WTC11 (cell line): ENCODE data around the gene RNF11.

Source experiments
- AFF4 ChIP-seq: sonication (generic); formaldehyde crosslinking; IDR thresholded peaks from 2 replicates; pipeline ENCODE4 v1.8.1; 2023; ENCODE audit warnings: mild to moderate bottlenecking, missing genetic modification reagents, borderline replicate concordance
- CREM ChIP-seq: sonication (generic); formaldehyde crosslinking; IDR thresholded peaks from 2 replicates; pipeline ENCODE4 v1.8.1; 2022; ENCODE audit warnings: mild to moderate bottlenecking, missing genetic modification reagents, moderate library complexity
- CTCF ChIP-seq: fragments of 200-600 bp; IDR thresholded peaks from 2 replicates; pipeline ENCODE4 v1.8.0; 2022; ENCODE audit warnings: antibody characterized with exemption
- ETV6 ChIP-seq: sonication (generic); formaldehyde crosslinking; IDR thresholded peaks from 2 replicates; pipeline ENCODE4 v1.8.1; 2022; ENCODE audit warnings: mild to moderate bottlenecking, missing genetic modification reagents
- JAZF1 ChIP-seq: fragments of 250-450 bp; sonication (Bioruptor Pico); IDR thresholded peaks from 2 replicates; pipeline ENCODE4 v1.9.0; 2021; ENCODE audit warnings: moderate library complexity, mild to moderate bottlenecking, inconsistent platforms
- NFE2L1 ChIP-seq: sonication (generic); formaldehyde crosslinking; IDR thresholded peaks from 2 replicates; pipeline ENCODE4 v1.8.1; 2023; ENCODE audit warnings: missing genetic modification reagents
- NFYB ChIP-seq: sonication (generic); formaldehyde crosslinking; conservative IDR thresholded peaks from 2 replicates; pipeline ENCODE4 v1.8.0; 2022; ENCODE audit warnings: low read depth, missing genetic modification reagents
- PRRX2 ChIP-seq: fragments of 250-450 bp; sonication (Bioruptor Pico); IDR thresholded peaks from 2 replicates; pipeline ENCODE4 v1.8.0; 2021; ENCODE audit warnings: mild to moderate bottlenecking
- USF2 ChIP-seq: sonication (generic); formaldehyde crosslinking; IDR thresholded peaks from 2 replicates; pipeline ENCODE4 v1.8.1; 2023; ENCODE audit warnings: mild to moderate bottlenecking, missing genetic modification reagents, moderate library complexity
- ZNF232 ChIP-seq: sonication (generic); formaldehyde crosslinking; IDR thresholded peaks from 2 replicates; pipeline ENCODE4 v1.8.0; 2022; ENCODE audit warnings: mild to moderate bottlenecking, missing genetic modification reagents

- TF ChIP-seq JAZF1 (CRISPR knock-in tag), result no peak
- TF ChIP-seq USF2, result no peak
- no peak for TF ChIP-seq CTCF
- TF ChIP-seq NFE2L1 (CRISPR knock-in tag), result no peak
- TF ChIP-seq NFYB, result no peak
- no peak for TF ChIP-seq CREM (CRISPR knock-in tag)
- TF ChIP-seq ETV6 (CRISPR knock-in tag), result no peak
- TF ChIP-seq AFF4 (CRISPR knock-in tag), result no peak
- TF ChIP-seq ZNF232 (CRISPR knock-in tag), result no peak
- TF ChIP-seq PRRX2 (CRISPR knock-in tag), result no peak
Observed at GRCh38 chr1:51240084-51240483, 4.0 kb downstream of the RNF11 start.
